H9 (cell line): ENCODE results near the gene TET2. TPM values are rescaled to one million over a fixed set of nuclear protein-coding genes. Genes with fewer than 3 reads are reported as not detected.
A peak's percentile ranks its signal among the peaks of the same experiment; 100 is the strongest.

Source experiments
- DNase-seq: peaks from one replicate; pipeline ENCODE4 v3.0.0-alpha.2; 2017
- H2AFZ ChIP-seq: one replicate; pipeline ENCODE4 v1.6.1; 2013; ENCODE audit warnings: mild to moderate bottlenecking, low read length, control low read depth, moderate library complexity
- H2AK5ac ChIP-seq: 2 replicates; pipeline ENCODE4 v1.6.1; 2013; ENCODE audit warnings: low read length, control low read depth, mixed read lengths; ENCODE audit not compliant: insufficient read length
- H2BK120ac ChIP-seq: one replicate; pipeline ENCODE4 v1.6.1; 2013; ENCODE audit warnings: low read depth, mild to moderate bottlenecking, low read length, control low read depth, inconsistent platforms; ENCODE audit not compliant: poor library complexity, severe bottlenecking
- H2BK12ac ChIP-seq: 2 replicates; pipeline ENCODE4 v1.6.1; 2013; ENCODE audit warnings: low read length, control low read depth, mixed read lengths, low read depth; ENCODE audit not compliant: insufficient read length
- H2BK15ac ChIP-seq: 2 replicates; pipeline ENCODE4 v1.6.1; 2013; ENCODE audit warnings: low read depth, low read length, control low read depth
- H2BK20ac ChIP-seq: one replicate; pipeline ENCODE4 v1.6.1; 2013; ENCODE audit warnings: low read depth, mild to moderate bottlenecking, low read length, control low read depth, inconsistent platforms; ENCODE audit not compliant: poor library complexity, severe bottlenecking
- H2BK5ac ChIP-seq: 2 replicates; pipeline ENCODE4 v1.6.1; 2013; ENCODE audit warnings: low read length, control low read depth, mixed read lengths; ENCODE audit not compliant: insufficient read length
- H3K14ac ChIP-seq: 2 replicates; pipeline ENCODE4 v1.6.1; 2013; ENCODE audit warnings: low read length, control low read depth; ENCODE audit not compliant: insufficient read depth
- H3K18ac ChIP-seq: 2 replicates; pipeline ENCODE4 v1.6.1; 2013; ENCODE audit warnings: low read depth, mild to moderate bottlenecking, mixed read lengths, low read length, control low read depth; ENCODE audit not compliant: insufficient read length
- H3K23ac ChIP-seq: 2 replicates; pipeline ENCODE4 v1.6.1; 2013; ENCODE audit warnings: low read length, control low read depth, mixed read lengths, low read depth; ENCODE audit not compliant: insufficient read length
- H3K23me2 ChIP-seq: 2 replicates; pipeline ENCODE4 v1.6.1; 2013; ENCODE audit warnings: low read depth, mild to moderate bottlenecking, mixed read lengths, low read length, control low read depth; ENCODE audit not compliant: insufficient read length, poor library complexity, severe bottlenecking
- H3K27ac ChIP-seq: 2 replicates; pipeline ENCODE4 v1.5.1; 2013; ENCODE audit warnings: low read length, control low read depth, mixed read lengths, low read depth; ENCODE audit not compliant: insufficient read length
- H3K27me3 ChIP-seq: 2 replicates; pipeline ENCODE4 v1.6.1; 2013; ENCODE audit warnings: low read length, control low read depth, inconsistent platforms; ENCODE audit not compliant: insufficient read depth
- H3K4ac ChIP-seq: 2 replicates; pipeline ENCODE4 v1.6.1; 2013; ENCODE audit warnings: low read depth, mild to moderate bottlenecking, control low read depth, inconsistent platforms, low read length, moderate library complexity
- H3K4me1 ChIP-seq: 2 replicates; pipeline ENCODE4 v1.6.1; 2013; ENCODE audit warnings: low read length, control low read depth, inconsistent platforms; ENCODE audit not compliant: insufficient read depth
- H3K4me2 ChIP-seq: 2 replicates; pipeline ENCODE4 v1.6.1; 2013; ENCODE audit warnings: low read length, control low read depth, mixed read lengths; ENCODE audit not compliant: insufficient read length, insufficient read depth
- H3K56ac ChIP-seq: 2 replicates; pipeline ENCODE4 v1.6.1; 2013; ENCODE audit warnings: low read depth, mild to moderate bottlenecking, mixed read lengths, low read length, control low read depth; ENCODE audit not compliant: insufficient read length
- H3K79me1 ChIP-seq: 2 replicates; pipeline ENCODE4 v1.6.1; 2013; ENCODE audit warnings: low read depth, mild to moderate bottlenecking, moderate library complexity, low read length, control low read depth, inconsistent platforms; ENCODE audit not compliant: insufficient read depth, poor library complexity, severe bottlenecking
- H3K79me2 ChIP-seq: 2 replicates; pipeline ENCODE4 v1.6.1; 2013; ENCODE audit warnings: low read length, control low read depth, inconsistent platforms; ENCODE audit not compliant: insufficient read depth
- H3K9ac ChIP-seq: 2 replicates; pipeline ENCODE4 v1.6.1; 2013; ENCODE audit warnings: low read length, control low read depth, mixed read lengths; ENCODE audit not compliant: insufficient read length; ENCODE audit errors: extremely low read depth
- H3K9me3 ChIP-seq: one replicate; pipeline ENCODE4 v1.6.1; 2013; ENCODE audit warnings: low read depth, low read length, inconsistent platforms; ENCODE audit not compliant: control insufficient read depth
- H3T11ph ChIP-seq: one replicate; pipeline ENCODE4 v1.6.1; 2013; ENCODE audit warnings: mild to moderate bottlenecking, low read length, control low read depth, inconsistent platforms
- H4K20me1 ChIP-seq: one replicate; pipeline ENCODE4 v1.6.1; 2013; ENCODE audit not compliant: control insufficient read depth, insufficient read length, insufficient read depth
- H4K5ac ChIP-seq: 2 replicates; pipeline ENCODE4 v1.6.1; 2013; ENCODE audit warnings: low read depth, mild to moderate bottlenecking, mixed read lengths, low read length, control low read depth; ENCODE audit not compliant: insufficient read length
- H4K8ac ChIP-seq: replicated peaks from 2 replicates; pipeline ENCODE4 v1.6.1; 2013; ENCODE audit warnings: low read length, control low read depth, mixed read lengths, low read depth; ENCODE audit not compliant: insufficient read length
- H4K91ac ChIP-seq: 2 replicates; pipeline ENCODE4 v1.6.1; 2013; ENCODE audit warnings: low read depth, mild to moderate bottlenecking, moderate library complexity, mixed read lengths, low read length, control low read depth; ENCODE audit not compliant: insufficient read length
- H3K27ac Mint-ChIP-seq, 3 experiments: 2 replicates in 2 of 3; 3 replicates in 1 of 3; pipeline ENCODE4 v1.8.0; 2020 to 2021; ENCODE audit warnings: mixed read lengths in 3 of 3, mild to moderate bottlenecking in 1 of 3, moderate library complexity in 1 of 3
- H3K27me3 Mint-ChIP-seq: 2 replicates; pipeline ENCODE4 v1.8.0; 2021; ENCODE audit warnings: low read depth, mild to moderate bottlenecking, moderate library complexity, mixed read lengths
- H3K36me3 Mint-ChIP-seq, 3 experiments: 2 replicates in 2 of 3; 3 replicates in 1 of 3; pipeline ENCODE4 v1.8.0; 2020 to 2021; ENCODE audit warnings: low read depth in 3 of 3, mixed read lengths in 3 of 3; ENCODE audit not compliant: insufficient read depth in 1 of 3
- H3K4me1 Mint-ChIP-seq, 2 experiments: 2 replicates each; pipeline ENCODE4 v1.8.0; 2020; ENCODE audit warnings: mixed read lengths in 2 of 2
- H3K4me3 Mint-ChIP-seq, 2 experiments: 2 replicates in 1 of 2; 3 replicates in 1 of 2; pipeline ENCODE4 v1.8.0; 2020 to 2021; ENCODE audit warnings: mild to moderate bottlenecking in 2 of 2, mixed read lengths in 2 of 2, moderate library complexity in 1 of 2
- H3K9me3 Mint-ChIP-seq, 2 experiments: 2 replicates in 1 of 2; 3 replicates in 1 of 2; pipeline ENCODE4 v1.8.0; 2020; ENCODE audit warnings: mild to moderate bottlenecking in 2 of 2, mixed read lengths in 2 of 2, moderate library complexity in 1 of 2
- CTCF ChIP-seq: fragments of 200-600 bp; sonication (generic); conservative IDR thresholded peaks from 3 replicates; pipeline ENCODE4 v1.8.0; 2021; ENCODE audit warnings: antibody characterized with exemption, mild to moderate bottlenecking
- WGBS: extraction: QIAGEN DNeasy Blood & Tissue Kit; methylation state at CpG from one replicate; pipeline ENCODE4 v1.1.7; 2013; ENCODE audit warnings: missing lambda C conversion rate, low lambda C conversion rate, mixed read lengths; ENCODE audit not compliant: insufficient read length; ENCODE audit errors: extremely low coverage; 5-methylcytosine and 5-hydroxymethylcytosine counted together
- total RNA-seq: library from RNA; stranded (reverse); gene quantifications from 2 replicates; pipeline ENCODE4 v1.2.1, GENCODE V29; 2021

Gene TET2
- total RNA-seq, 1 experiment from 2014 or later, result 3.1 TPM

DNA sequence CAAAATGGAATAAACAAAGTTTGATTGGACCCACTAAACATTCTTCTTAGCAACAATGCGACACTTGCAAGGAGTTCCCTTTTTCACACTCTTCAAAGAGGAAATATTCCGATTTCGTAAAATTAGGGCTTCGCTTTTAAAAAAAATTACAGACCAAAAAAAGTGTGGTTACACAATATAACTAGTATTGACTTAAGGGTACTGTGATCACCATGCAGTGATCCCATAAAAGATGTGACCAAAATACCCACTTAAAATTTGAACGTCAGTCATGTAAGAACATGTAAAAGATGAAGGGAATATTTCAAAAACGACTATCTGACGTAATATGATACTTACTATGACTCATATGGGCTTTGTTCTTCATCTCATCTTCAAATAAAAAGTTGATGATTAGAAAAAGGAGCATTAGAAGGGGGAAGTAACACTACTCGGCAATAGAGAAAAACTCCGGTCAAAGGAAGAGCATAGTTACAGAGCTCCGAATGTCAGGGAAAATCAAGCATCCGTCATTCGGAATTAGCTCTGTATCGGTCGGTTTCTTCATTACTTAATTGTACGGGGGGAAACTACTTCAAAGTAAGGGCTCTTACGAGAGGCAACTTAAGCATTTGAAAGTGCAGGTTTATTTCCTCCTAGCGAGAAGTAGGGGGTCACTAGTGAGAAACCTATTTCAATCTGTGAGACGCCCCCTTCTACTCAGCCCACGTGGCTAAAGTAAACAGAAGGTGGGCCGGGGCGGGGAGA lies 1.3 kb upstream of the TET2 start:
- Histone ChIP-seq H2BK12ac (no peak overlapping the region), H3K9ac (no peak overlapping the region), H3K9me3 (no peaks in the 10 kb centered on the region), H3K23me2 (peaks cover 16% of the 10 kb centered on the region), H3K4me1 (no peaks in the 10 kb centered on the region), H2BK120ac (no peak overlapping the region), H4K20me1 (no peaks in the 10 kb centered on the region), H2AK5ac (no peak overlapping the region), H3K14ac (no peak overlapping the region), H3K18ac (no peak overlapping the region), H3K27ac (no peak overlapping the region), H3T11ph (no peak overlapping the region), H2BK15ac (no peak overlapping the region), H2BK5ac (no peak overlapping the region), H4K91ac (no peak overlapping the region), H3K23ac (no peak overlapping the region), H3K79me1 (no peaks in the 10 kb centered on the region), H3K56ac (no peak overlapping the region), H3K4me2 (peak overlapping the region; percentile 47), H3K27me3 (peaks cover 42% of the 10 kb centered on the region), H3K4ac (no peak overlapping the region), H2BK20ac (no peak overlapping the region), H3K79me2 (no peaks in the 10 kb centered on the region), H4K8ac (no peak overlapping the region), H2AFZ (no peak overlapping the region), H4K5ac (no peak overlapping the region)
- WGBS, result no CpG with 5 or more reads among the region's 21 CpGs
- no peak for DNase-seq
- H3K36me3 Mint-ChIP-seq, result no peaks in the 10 kb centered on the region
- peaks cover 90% of the 10 kb centered on the region for H3K27me3 Mint-ChIP-seq
- H3K4me1 Mint-ChIP-seq, result peaks cover 18 to 24% of the 10 kb centered on the region in 2 experiments
- no peak overlapping the region for H3K27ac Mint-ChIP-seq
- no peak for TF ChIP-seq CTCF
- peak overlapping the region; percentile 89 to 92 for H3K4me3 Mint-ChIP-seq
- peaks cover 0 to 3% of the 10 kb centered on the region in 2 experiments; a peak in 1 of 5 replicates for H3K9me3 Mint-ChIP-seq
